CD1c-positive myeloid dendritic cell (primary cell): ENCODE data around the gene RASSF4.

Experiments
- DNase-seq: peaks from one replicate; pipeline ENCODE4 v3.0.0-alpha.2; 2016; ENCODE audit errors: extremely low spot score

Gene RASSF4

DNA sequence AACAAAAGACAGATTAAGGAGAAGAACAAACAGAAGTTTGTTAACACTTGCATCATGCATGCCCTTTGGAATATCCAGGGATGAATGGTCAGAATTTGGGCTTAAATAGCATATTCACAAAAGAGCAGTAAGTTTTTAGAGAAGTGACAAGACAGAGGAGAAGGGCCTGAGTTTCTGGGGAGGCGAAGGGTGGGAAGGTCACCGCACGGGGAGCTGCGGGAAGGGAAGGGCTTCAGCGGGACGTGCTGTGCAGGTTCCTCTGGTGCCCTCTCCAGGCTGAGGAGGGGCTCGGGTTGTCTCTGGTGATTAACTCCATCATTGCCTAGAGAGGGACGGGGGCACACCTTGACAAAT, 30.7 kb downstream of the RASSF4 start:
- no peak for DNase-seq

GRCh38 chr10:44990965-44991364, 31.4 kb downstream of the RASSF4 start:
- no peak for DNase-seq

DNA sequence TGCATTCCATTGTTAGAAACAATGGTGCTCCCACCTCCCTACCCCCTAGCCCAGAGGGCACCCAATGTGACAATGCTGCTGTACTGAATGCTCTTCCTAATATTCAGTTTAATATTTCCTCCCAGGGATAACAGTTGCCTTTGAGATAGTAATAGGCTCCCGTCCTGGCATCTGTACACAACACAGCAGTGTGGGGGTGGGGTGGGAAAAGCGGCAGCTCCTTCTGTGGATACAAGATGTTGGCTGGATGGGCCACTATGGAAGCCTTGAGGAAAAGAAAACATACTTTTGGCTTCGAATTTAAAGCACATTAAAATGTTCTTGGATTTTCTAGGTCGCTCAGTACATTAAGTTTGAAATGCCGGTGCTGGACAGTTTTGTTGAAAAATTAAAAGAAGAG, 32.0 kb downstream of the RASSF4 start:
- DNase-seq, result no peak

GRCh38 chr10:44992070-44992731, 32.6 kb downstream of the RASSF4 start:
- DNase-seq, result no peak

GRCh38 chr10:44992732-44993225, 33.2 kb downstream of the RASSF4 start:
- DNase-seq, result no peak

DNA sequence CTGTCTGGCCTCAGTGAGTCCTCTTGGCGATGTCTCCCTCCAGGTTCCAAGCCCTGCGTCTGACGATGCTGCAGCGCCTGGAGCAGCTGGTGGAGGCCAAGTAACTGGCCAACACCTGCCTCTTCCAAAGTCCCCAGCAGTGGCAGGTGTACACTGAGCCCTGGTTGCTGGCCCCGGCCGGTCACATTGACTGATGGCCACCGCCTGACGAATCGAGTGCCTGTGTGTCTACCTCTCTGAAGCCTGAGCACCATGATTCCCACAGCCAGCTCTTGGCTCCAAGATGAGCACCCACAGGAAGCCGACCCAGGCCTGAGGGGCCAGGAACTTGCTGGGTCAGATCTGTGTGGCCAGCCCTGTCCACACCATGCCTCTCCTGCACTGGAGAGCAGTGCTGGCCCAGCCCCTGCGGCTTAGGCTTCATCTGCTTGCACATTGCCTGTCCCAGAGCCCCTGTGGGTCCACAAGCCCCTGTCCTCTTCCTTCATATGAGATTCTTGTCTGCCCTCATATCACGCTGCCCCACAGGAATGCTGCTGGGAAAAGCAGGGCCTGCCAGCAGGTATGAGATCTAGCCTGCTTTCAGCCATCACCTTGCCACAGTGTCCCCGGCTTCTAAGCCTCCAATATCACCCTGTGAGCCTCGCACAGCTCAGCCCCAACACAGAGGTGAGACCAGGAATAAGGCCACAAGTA, 33.8 kb downstream of the RASSF4 start:
- DNase-seq, result no peak

DNA sequence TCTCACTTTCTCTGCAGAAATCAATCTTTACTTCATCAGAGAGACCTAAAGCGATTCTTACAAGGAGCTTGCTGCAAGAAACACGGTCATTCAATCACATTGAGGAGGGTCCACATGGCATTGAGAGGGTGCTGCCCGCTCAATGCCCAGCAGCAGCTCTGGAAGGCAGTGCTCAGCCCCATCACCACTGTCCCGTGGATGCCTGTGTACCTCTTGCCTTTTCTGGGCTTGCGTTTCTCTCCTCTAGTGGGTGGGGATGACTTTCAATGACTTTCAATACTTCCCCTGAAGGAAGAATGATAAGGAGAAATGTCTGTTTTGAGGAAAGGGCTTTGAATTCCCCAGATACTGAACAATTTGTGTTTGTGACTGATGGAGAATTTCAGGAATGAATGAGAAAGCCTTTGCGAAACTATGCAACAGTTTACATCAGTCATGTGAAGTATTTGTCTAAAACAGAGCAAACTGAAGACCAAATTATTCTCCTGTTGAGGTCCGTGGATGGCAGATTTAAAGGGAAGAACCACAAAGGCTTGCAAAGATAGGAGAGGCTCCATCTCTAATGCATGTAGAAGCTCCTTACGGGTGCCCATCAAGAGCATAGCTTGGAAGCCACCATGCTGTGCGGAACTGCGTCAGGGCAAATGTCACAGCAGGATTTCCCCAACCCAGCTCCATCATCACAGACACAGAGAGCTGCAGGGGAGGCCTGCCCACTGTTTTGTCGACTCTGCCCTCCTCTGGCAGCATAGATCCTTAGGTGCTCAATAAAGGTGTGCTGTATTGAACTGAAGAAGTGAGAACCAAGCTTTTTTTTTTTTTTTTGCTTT, 34.5 kb downstream of the RASSF4 start:
- no peak for DNase-seq

DNA sequence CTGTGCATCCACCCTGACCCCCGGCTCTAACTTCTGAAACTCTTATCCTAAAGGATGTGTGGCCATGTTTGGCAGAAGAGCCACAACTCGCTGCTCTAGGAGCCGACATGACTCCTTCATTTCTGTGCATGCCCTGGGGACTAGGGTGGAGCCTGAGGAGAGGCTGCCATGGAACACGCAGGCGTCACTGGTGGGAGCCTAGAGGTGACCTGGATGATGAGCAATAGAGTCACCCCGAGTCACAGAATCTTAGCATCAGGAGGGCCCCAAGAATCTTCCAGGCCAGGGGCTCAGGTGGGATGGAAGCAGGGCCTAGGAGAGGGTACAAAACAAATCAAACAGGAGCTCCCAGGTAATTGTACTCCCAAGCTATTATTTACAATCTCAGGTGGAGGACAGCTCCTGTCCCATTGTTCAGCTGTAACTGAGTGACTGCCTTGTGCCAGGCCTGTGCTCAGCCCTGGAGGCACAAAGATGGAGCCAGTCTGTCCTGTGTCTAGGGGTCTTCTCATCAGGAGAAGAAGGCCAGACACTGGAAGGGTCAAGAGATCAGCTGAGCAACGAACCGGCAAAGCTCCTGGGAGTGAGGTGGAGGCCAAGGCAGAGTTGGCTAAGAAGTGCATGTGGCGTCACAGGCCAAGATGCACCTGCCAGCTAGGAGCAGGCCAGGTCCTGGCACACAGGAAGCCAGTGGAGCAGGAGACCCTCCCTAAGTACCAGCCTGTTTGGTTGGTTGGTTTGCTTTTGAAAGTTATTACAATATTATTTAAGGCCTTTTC, 35.3 kb downstream of the RASSF4 start:
- DNase-seq, result no peak

- no peak for DNase-seq
Measured at GRCh38 chr10:44995581-44995913, 35.9 kb downstream of the RASSF4 start.

GRCh38 chr10:44995914-44996669, 36.5 kb downstream of the RASSF4 start:
- no peak for DNase-seq

GRCh38 chr10:44997105-44997748, 37.6 kb downstream of the RASSF4 start:
- DNase-seq, result no peak

DNA sequence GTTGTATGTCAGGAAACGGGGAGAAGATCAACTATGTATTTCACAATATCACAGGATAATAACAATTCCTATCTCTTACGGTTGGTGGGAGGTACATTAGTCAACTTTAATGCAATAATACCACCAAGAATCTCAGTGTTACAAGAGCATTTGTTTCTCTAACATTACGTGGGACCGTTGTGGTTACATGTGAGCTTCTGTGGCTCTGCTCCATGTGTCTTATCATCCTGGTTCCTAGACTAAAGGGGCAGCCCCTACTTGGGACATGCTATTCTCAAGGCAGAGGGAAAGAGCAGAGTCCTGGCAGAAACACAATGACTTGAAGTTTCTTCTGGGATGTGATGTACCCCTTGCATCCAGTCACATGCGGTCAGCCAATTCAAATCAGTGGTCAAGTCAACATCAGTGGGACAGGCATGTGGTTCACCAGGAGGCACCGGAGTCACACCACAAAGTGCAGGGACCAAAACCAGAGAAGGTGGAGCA, 38.6 kb downstream of the RASSF4 start:
- DNase-seq, result no peak

DNA sequence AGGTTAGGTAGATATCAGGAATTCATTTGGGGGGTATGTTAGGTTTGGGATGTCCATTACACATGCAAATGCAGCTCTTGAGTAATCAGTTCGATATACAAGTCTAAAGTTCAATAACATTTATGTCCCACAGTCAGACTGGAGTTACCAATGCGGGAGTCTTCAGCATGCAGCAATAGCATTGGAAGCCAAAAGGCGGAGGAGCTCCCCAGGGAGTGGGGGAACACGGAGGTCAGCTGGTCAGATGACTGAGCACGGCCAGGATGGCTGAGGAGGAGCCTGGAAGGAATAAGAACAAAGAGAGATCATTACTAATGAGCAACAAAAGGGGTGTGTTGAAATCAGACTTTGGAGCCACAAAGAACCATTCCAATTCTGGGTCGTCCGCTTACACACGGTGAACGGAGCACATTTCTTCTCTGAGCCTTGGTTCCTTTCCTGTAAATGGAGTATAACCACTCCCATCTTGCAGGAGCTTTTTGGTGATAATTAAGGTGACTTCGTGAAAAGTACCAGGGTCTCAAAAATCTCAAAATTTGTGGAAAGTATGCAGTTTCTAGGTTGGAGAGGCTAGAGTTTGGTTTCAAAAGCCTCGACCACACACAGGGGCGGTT, 40.6 kb downstream of the RASSF4 start:
- DNase-seq, result peak; percentile 18

DNA sequence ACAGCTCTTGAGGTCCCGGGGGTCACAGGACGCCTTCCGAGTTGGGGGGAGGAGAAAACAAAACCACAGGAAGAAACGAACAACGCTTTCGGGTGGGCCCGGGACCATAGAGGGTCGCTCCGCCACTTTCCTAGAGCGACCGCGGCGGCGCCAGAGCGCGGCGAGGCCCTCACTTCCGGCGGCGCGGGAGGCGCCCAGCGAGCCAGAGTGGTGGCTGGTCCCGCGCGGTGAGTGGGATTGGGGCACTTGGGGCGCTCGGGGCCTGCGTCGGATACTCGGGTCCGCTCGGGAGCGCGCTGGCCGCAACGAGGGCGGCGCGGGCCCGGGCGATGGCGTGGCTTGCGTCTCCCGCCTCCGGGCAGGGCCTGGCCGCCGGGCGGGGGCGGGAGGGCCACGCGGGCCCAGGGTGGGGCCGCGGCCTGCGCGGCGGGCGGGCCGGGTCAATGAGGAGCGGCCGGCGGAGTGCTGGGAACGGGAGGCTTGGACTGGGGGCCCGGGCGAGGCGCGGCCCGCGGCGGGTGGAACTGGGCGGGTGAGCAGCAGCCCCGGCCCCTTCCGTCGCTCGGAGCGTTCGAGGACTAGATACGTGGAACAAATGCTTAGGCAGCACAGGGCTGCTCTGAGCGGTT, 41.3 kb downstream of the RASSF4 start, which contains the start of gene ZNF22:
Gene ZNF22, plus strand, starts transcription at position 172 of the 629 bp plus-strand sequence. CDS start 2,446 bp downstream, outside the sequence.
- peak; percentile 81 for DNase-seq

- DNase-seq, result peak; percentile 49
Measured at GRCh38 chr10:45001381-45002148, 42.0 kb downstream of the RASSF4 start.

GRCh38 chr10:45003432-45004000, 43.9 kb downstream of the RASSF4 start:
- DNase-seq, result no peak

DNA sequence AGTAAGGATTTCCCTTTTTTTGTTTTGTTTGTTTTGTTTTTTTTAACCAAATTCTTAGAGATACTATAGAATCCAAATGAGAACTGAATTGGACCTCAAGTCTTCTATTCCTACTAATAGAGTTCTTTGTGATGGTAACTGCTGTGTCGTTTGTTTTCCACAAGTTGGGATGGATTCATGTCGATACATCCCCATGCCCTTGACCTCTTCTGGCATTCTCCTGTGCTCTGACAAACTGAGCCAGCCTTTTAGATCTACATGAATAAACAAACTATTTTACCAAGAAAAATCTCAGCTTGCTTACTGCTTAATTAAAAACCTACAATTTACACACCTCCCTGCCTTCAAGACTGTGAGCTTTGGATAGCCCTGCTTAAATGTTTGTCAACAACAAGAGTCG, 45.1 kb downstream of the RASSF4 start:
- no peak for DNase-seq

- no peak for DNase-seq
Measured at GRCh38 chr10:45005284-45005683, 45.7 kb downstream of the RASSF4 start.
